Chondrocyte (in vitro differentiated cells): ENCODE results near the gene RABGAP1L. TPM values are rescaled to one million over a fixed set of nuclear protein-coding genes. Genes with fewer than 3 reads are reported as not detected.
"Not testable (repeated sequence)": the region's sequence is repeated elsewhere in the genome, so short reads cannot be mapped to it uniquely, and the experiment has no call there.

Experiments used
- DNase-seq: peaks from one replicate; pipeline ENCODE4 v3.0.0; 2021; ENCODE audit warnings: mixed read lengths, low spot score
- H3K27ac Mint-ChIP-seq: one replicate; pipeline ENCODE4 v1.8.0; 2021; ENCODE audit warnings: mild to moderate bottlenecking, moderate library complexity, mixed read lengths; ENCODE audit not compliant: unreplicated experiment
- H3K27me3 Mint-ChIP-seq: 2 replicates; pipeline ENCODE4 v1.8.0; 2021; ENCODE audit warnings: low read depth, mixed read lengths
- H3K36me3 Mint-ChIP-seq: 2 replicates; pipeline ENCODE4 v1.8.0; 2021; ENCODE audit warnings: low read depth, mixed read lengths
- H3K4me1 Mint-ChIP-seq: 2 replicates; pipeline ENCODE4 v1.8.0; 2021; ENCODE audit warnings: low read depth, mild to moderate bottlenecking, mixed read lengths
- H3K4me3 Mint-ChIP-seq: one replicate; pipeline ENCODE4 v1.8.0; 2021; ENCODE audit warnings: mild to moderate bottlenecking, moderate library complexity, mixed read lengths; ENCODE audit not compliant: unreplicated experiment
- H3K9me3 Mint-ChIP-seq: 2 replicates; pipeline ENCODE4 v1.8.0; 2021; ENCODE audit warnings: low read depth, mixed read lengths
- CTCF ChIP-seq: fragments of 200-600 bp; sonication (generic); IDR thresholded peaks from 2 replicates; pipeline ENCODE4 v1.5.0; 2021; ENCODE audit warnings: antibody characterized with exemption, mild to moderate bottlenecking, moderate library complexity
- total RNA-seq: library from RNA; stranded (reverse); gene quantifications from 3 replicates; pipeline ENCODE4 v1.2.1, GENCODE V29; 2021

RABGAP1L gene
- total RNA-seq, 1 donor from 2014 or later: 27.1 TPM

DNA sequence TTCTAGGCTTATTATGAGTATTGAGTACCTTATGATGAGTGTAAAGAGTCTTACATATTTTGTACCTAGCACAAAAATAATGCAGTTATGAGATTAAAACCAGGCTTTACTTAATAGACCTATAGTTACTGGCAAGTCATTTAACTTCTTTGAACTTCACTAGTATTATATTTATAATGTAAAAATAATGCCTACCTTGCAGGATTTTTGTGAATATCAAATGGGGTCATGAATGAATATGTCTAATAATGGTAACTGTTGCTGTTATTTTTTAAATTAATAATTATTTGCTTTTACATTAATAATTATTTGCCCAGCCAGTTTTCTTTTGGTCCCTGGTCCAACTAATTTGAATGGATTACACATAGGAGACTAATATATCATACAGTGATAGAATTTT, 530.9 kb downstream of the RABGAP1L start:
- H3K9me3 Mint-ChIP-seq: peaks cover 3% of the 10 kb centered on the region

DNA sequence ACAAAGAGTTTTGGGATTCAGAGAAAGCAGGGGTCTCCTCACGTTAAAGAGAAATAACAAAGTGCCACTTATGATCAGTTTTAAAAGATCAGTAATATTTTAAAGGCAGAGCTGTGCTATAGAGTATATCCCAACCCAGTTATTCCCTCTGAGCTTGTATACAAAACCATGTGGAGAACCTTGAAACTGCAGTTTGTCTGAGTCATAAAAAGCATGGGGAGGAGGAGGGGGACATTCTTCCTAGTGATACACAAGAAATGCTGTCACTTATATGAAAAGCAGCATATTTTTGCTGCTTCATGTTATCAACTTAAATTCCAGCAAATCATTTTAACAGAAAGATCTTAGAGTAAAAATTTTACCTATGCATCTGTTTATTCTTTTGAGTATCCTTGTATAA, 533.0 kb downstream of the RABGAP1L start:
- peak; percentile 19 for TF ChIP-seq CTCF
- Mint-ChIP-seq H3K27me3 (no peaks in the 10 kb centered on the region), H3K4me3 (no peak overlapping the region), H3K9me3 (peaks cover 5% of the 10 kb centered on the region), H3K36me3 (peaks cover 2% of the 10 kb centered on the region), H3K27ac (no peak overlapping the region), H3K4me1 (peaks cover 7% of the 10 kb centered on the region)
- no peak for DNase-seq

More for the DNA sequence above, 530.9 kb downstream of the RABGAP1L start:
- no peak for TF ChIP-seq CTCF
- DNase-seq: no peak
- no peaks in the 10 kb centered on the region for H3K27me3 Mint-ChIP-seq
- no peak overlapping the region for H3K4me3 Mint-ChIP-seq
- H3K4me1 Mint-ChIP-seq: peaks cover 7% of the 10 kb centered on the region
- no peak overlapping the region for H3K27ac Mint-ChIP-seq
- peaks cover 4% of the 10 kb centered on the region for H3K36me3 Mint-ChIP-seq

DNA sequence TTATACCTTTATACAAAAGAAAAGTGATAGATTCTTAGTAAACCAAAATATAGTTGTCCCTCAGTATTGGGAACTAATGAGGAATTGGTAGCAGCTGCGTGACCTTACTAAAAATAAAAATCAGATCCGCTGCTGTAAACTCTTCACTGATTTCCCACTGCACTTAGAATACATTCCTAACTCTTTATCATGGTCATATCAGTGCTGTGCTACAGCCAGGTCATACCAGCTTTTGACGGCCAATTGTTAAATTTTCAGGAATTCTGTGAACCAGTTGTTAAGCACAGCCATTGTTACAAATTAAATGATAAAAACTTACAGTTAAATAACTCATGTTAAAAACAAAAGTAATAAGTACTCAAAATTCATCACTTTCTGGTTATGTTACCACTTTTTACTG, 533.8 kb downstream of the RABGAP1L start:
- no peak for TF ChIP-seq CTCF
- Mint-ChIP-seq H3K27ac (no peak overlapping the region), H3K36me3 (peaks cover 2% of the 10 kb centered on the region), H3K27me3 (no peaks in the 10 kb centered on the region), H3K4me1 (peaks cover 3% of the 10 kb centered on the region), H3K9me3 (peaks cover 5% of the 10 kb centered on the region), H3K4me3 (no peak overlapping the region)
- no peak for DNase-seq

DNA sequence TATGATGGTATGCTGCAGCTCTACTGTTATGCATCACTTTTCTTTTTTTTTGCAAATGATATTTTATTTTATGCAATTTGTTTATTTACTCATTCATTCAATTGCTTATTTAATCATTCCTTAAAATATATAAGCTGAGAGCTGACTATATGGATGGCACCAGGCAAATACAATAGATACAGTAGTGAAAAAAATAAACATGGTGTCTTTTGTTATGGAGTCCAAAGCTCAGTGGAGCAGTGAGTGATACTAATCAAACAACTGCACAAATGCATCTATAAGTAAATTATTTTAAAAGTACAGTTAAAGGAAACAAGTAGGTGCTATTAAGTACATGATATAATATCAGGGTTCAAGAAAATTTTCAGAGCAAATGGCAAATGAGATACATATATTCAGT, 534.2 kb downstream of the RABGAP1L start:
- not testable (repeated sequence) for DNase-seq, H3K27me3 Mint-ChIP-seq, H3K9me3 Mint-ChIP-seq, H3K4me3 Mint-ChIP-seq, H3K4me1 Mint-ChIP-seq, H3K27ac Mint-ChIP-seq, H3K36me3 Mint-ChIP-seq

DNA sequence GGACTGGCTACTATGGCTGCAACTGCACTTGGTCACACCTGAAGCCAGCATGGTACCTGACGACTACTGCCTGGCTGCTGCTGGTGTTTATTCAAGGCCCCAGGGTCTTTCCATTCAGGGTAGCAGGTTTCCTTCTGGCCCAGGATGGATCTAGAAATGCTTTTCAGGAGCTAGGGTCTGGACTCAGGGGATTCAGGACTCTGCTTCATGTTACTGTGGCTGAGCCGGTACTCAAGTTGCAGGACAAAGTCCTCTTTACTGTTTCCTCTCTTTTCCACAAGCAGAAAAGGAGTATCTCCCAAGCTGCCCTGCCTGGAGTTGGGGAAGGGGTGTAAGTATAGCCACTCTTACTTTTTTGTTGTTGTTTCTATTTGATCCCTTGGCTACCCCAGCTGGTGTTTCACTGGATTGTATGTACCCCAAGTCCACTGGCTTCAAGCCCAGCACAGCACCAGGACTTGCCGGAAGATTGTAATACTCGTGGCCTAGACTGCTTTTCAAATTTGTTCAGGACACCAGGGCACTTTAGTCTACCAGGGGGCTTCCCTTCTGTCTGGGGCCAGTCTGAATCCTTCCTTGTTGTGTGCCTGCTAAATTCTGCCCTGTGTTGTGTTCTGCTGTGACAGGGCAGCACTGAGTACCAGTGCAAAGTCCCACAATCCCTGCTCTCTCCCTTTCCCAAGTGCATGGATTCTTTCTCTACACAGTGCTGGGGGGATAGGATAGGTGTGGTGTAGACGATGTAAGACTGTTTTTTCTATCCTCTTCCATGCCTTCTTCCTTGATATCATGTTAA, 536.9 kb downstream of the RABGAP1L start:
- H3K4me1 Mint-ChIP-seq: peaks cover 3% of the 10 kb centered on the region
- peaks cover 2% of the 10 kb centered on the region for H3K36me3 Mint-ChIP-seq
- H3K27ac Mint-ChIP-seq: no peak overlapping the region
- peaks cover 5% of the 10 kb centered on the region for H3K9me3 Mint-ChIP-seq
- no peak for DNase-seq
- no peak overlapping the region for H3K4me3 Mint-ChIP-seq
- H3K27me3 Mint-ChIP-seq: no peaks in the 10 kb centered on the region
- no peak for TF ChIP-seq CTCF

DNA sequence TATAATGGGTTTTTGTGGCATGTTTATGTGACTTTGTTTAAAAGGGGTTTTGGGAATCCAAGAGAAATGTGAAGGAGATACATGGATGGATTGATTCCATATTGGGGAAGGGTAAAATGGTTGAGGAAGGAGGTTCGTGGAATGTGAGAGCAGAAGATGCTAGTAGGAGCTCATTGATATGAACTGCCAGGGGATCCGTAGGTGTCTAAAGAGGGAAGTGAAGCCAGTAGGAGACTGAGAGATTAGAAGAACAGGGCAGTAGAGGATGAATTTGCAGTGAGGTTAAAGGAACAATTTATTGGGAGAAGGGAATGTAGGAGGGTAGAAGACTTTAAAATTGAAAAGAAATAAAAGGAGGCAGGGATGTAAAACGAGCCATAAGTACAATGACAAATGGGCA, 541.0 kb downstream of the RABGAP1L start:
- Mint-ChIP-seq H3K9me3 (peaks cover 3% of the 10 kb centered on the region), H3K27me3 (no peaks in the 10 kb centered on the region), H3K4me3 (no peak overlapping the region), H3K27ac (no peak overlapping the region), H3K36me3 (no peaks in the 10 kb centered on the region), H3K4me1 (no peaks in the 10 kb centered on the region)
- DNase-seq: no peak
- no peak for TF ChIP-seq CTCF
